Effector CD4-positive, alpha-beta T cell (primary cell): ENCODE measurements around the gene PHLDB3.
A peak's percentile ranks its signal among the peaks of the same experiment; 100 is the strongest.
"Not testable (repeated sequence)": the region's sequence is repeated elsewhere in the genome, so short reads cannot be mapped to it uniquely, and the experiment has no call there.

Source experiments
- DNase-seq: peaks from one replicate; pipeline ENCODE4 v3.0.0-alpha.2; 2020
- total RNA-seq: gene quantifications from one replicate; lab custom pipeline; 2026; lab: John Stamatoyannopoulos, UW

PHLDB3 gene
- total RNA-seq: 36.4 reads per million, percentile 61 among the genes with 10 or more reads in this experiment

- peak; percentile 34 for DNase-seq
These were observed at the start of gene PHLDB3 for GRCh38 chr19:43504426-43505185. PHLDB3 (minus strand) TSS chr19:43504746; CDS start chr19:43504118, 628 bp downstream.

GRCh38 chr19:43553656-43554055, 49.1 kb upstream of the PHLDB3 start:
- no peak for DNase-seq

- no peak for DNase-seq
These were observed 48.1 kb upstream of the PHLDB3 start for GRCh38 chr19:43552616-43553015.

- DNase-seq: no peak
These were observed 47.6 kb upstream of the PHLDB3 start for GRCh38 chr19:43552198-43552450.

- DNase-seq: no peak
These were observed 47.1 kb upstream of the PHLDB3 start for GRCh38 chr19:43551399-43552197.

GRCh38 chr19:43548706-43549105, 44.2 kb upstream of the PHLDB3 start:
- DNase-seq: no peak

GRCh38 chr19:43547926-43548325, 43.4 kb upstream of the PHLDB3 start:
- not testable (repeated sequence) for DNase-seq

- no peak for DNase-seq
These were observed 42.0 kb upstream of the PHLDB3 start for GRCh38 chr19:43546581-43546980.

- DNase-seq: no peak
These were observed 41.4 kb upstream of the PHLDB3 start for GRCh38 chr19:43545981-43546380.

- no peak for DNase-seq
These were observed 40.7 kb upstream of the PHLDB3 start for GRCh38 chr19:43545276-43545675.

GRCh38 chr19:43544077-43544476, 39.5 kb upstream of the PHLDB3 start:
- no peak for DNase-seq

GRCh38 chr19:43541920-43542650, 37.5 kb upstream of the PHLDB3 start:
- DNase-seq: no peak

GRCh38 chr19:43540381-43540780, 35.8 kb upstream of the PHLDB3 start:
- DNase-seq: no peak

- DNase-seq: no peak
These were observed 34.4 kb upstream of the PHLDB3 start for GRCh38 chr19:43538922-43539321.

- no peak for DNase-seq
These were observed 30.5 kb upstream of the PHLDB3 start for GRCh38 chr19:43534816-43535761.

GRCh38 chr19:43534305-43534815, 29.8 kb upstream of the PHLDB3 start:
- no peak for DNase-seq

- peak; percentile 87 for DNase-seq
These were observed 29.2 kb upstream of the PHLDB3 start for GRCh38 chr19:43533546-43534304.

GRCh38 chr19:43532962-43533545, 28.5 kb upstream of the PHLDB3 start, which contains the start of gene ZNF575:
ZNF575 (plus strand) TSS chr19:43533188; CDS start chr19:43534423, 1,235 bp downstream.
- DNase-seq: peak; percentile 67

GRCh38 chr19:43532571-43532961, 28.0 kb upstream of the PHLDB3 start:
- no peak for DNase-seq

GRCh38 chr19:43527860-43528622, 23.5 kb upstream of the PHLDB3 start:
- no peak for DNase-seq
